Measurements from ENCODE around the gene MELK. TPM values are rescaled to one million over a fixed set of nuclear protein-coding genes. Genes with fewer than 3 reads are reported as not detected.

MELK gene
- polyA plus RNA-seq, 1 experiment: 14.7 TPM

- CTCF ChIA-PET: no interaction called here
- H3K27me3 ChIP-seq (ENCODE audit: control insufficient read depth, insufficient read depth, low read length): peaks cover 12% of the 10 kb centered on the region
- POLR2A ChIA-PET: no interaction called here
These were observed 147.3 kb downstream of the MELK start for GRCh38 chr9:36720043-36720442.

GRCh38 chr9:36721846-36722588, 149.3 kb downstream of the MELK start:
- POLR2A ChIA-PET: no interaction called here
- TF ChIP-seq CTCF (IDR thresholded peaks at IDR 0.05; ENCODE audit: insufficient read depth, low read depth, low read length): no peak
- DNase-seq (ENCODE audit: low read depth): no peak
- Histone ChIP-seq H3K27me3 (ENCODE audit: control insufficient read depth, insufficient read depth, low read length) (peaks cover 12% of the 10 kb centered on the region), H3K36me3 (ENCODE audit: control insufficient read depth, insufficient read depth, low read length) (no peaks in the 10 kb centered on the region), H3K4me3 (ENCODE audit: low read depth, low read length) (no peak overlapping the region)
- CTCF ChIA-PET: interaction anchor here (1.2 kb wide), 1 partner anchor 10 kb away, joined by 4 read pairs; no protein-coding TSS in a partner anchor

More at GRCh38 chr9:36720043-36720442, 147.3 kb downstream of the MELK start:
- no peak overlapping the region for H3K4me3 ChIP-seq (ENCODE audit: low read depth, low read length)
- H3K36me3 ChIP-seq (ENCODE audit: control insufficient read depth, insufficient read depth, low read length): no peaks in the 10 kb centered on the region
- DNase-seq (ENCODE audit: low read depth): no peak
- TF ChIP-seq CTCF (IDR thresholded peaks at IDR 0.05; ENCODE audit: insufficient read depth, low read depth, low read length): no peak

GRCh38 chr9:36725777-36726356, 153.2 kb downstream of the MELK start:
- ChIA-PET CTCF (no interaction called here), POLR2A (no interaction called here)
- Histone ChIP-seq H3K4me3 (ENCODE audit: low read depth, low read length) (no peak overlapping the region), H3K27me3 (ENCODE audit: control insufficient read depth, insufficient read depth, low read length) (peaks cover 3% of the 10 kb centered on the region), H3K36me3 (ENCODE audit: control insufficient read depth, insufficient read depth, low read length) (no peaks in the 10 kb centered on the region)
- no peak for DNase-seq (ENCODE audit: low read depth)
- no peak for TF ChIP-seq CTCF (IDR thresholded peaks at IDR 0.05; ENCODE audit: insufficient read depth, low read depth, low read length)

Other genes starting within 250 kb of the MELK start
- 14.3 and 20.0 TPM in 2 replicates for gene RNF38, start 172.6 kb upstream of the MELK start, polyA plus RNA-seq (2011; rRNA removed)

Measured in BJ (cell line).